Neutrophil (primary cell): ENCODE data around the gene CD93.

Experiments
- H3K27ac ChIP-seq: fragments of 200-600 bp; sonication (generic); 2 replicates; pipeline ENCODE4 v1.5.1; 2016; ENCODE audit warnings: mild to moderate bottlenecking, moderate library complexity
- H3K27me3 ChIP-seq: fragments of 200-600 bp; sonication (generic); 2 replicates; pipeline ENCODE4 v1.6.0; 2016; ENCODE audit warnings: mild to moderate bottlenecking
- H3K36me3 ChIP-seq: fragments of 200-600 bp; sonication (generic); 2 replicates; pipeline ENCODE4 v1.5.1; 2017
- H3K4me1 ChIP-seq, 2 experiments: fragments of 200-600 bp in 1 of 2; sonication (generic) in 1 of 2; 1 replicate in 1 of 2; 2 replicates in 1 of 2; pipeline versions ENCODE4 v1.5.1 to v1.6.1; 2013 to 2016; ENCODE audit warnings: low read depth in 1 of 2, low read length in 1 of 2, mild to moderate bottlenecking in 1 of 2, moderate library complexity in 1 of 2; ENCODE audit not compliant: control insufficient read depth in 1 of 2, insufficient read depth in 1 of 2
- H3K4me3 ChIP-seq, 2 experiments: fragments of 200-600 bp in 1 of 2; sonication (generic) in 1 of 2; 1 replicate in 1 of 2; 2 replicates in 1 of 2; pipeline ENCODE4 v1.5.1; 2013 to 2016; ENCODE audit warnings: low read depth in 1 of 2, low read length in 1 of 2, mild to moderate bottlenecking in 1 of 2, moderate library complexity in 1 of 2
- H3K9me3 ChIP-seq: fragments of 200-600 bp; sonication (generic); 2 replicates; pipeline ENCODE4 v1.5.1; 2016
- TF ChIP-seq, protein P1 (sequence below): fragments of 200-600 bp; sonication (generic); IDR thresholded peaks from 2 replicates; pipeline ENCODE4 v1.5.1; 2016; ENCODE audit warnings: antibody characterized with exemption

CD93 gene

DNA sequence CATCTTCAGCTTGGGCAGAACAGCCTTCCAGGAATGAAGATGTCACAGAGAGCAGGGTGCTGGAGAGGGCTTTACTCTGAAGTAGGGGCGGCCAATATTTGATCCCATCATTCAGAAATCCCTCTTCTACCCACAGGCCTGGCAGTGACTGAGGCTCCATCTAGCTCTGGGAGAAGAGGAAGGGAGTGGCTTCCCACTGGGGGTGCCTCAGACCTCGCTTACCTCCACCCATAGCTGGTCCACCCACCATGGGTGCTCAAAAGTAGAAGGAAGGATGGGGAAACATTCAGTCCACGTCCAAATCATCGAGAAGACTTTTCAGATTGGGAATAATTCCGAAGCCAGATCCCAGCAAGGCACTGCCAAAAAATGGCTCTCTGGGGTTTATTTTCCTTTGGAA is 24.9 kb downstream of the CD93 start:
- Histone ChIP-seq H3K4me3 (no peak overlapping the region), H3K27me3 (no peaks in the 10 kb centered on the region), H3K36me3 (no peaks in the 10 kb centered on the region), H3K9me3 (no peaks in the 10 kb centered on the region), H3K4me1 (no peaks in the 10 kb centered on the region), H3K27ac (no peak overlapping the region)
- TF ChIP-seq, protein P1, sequence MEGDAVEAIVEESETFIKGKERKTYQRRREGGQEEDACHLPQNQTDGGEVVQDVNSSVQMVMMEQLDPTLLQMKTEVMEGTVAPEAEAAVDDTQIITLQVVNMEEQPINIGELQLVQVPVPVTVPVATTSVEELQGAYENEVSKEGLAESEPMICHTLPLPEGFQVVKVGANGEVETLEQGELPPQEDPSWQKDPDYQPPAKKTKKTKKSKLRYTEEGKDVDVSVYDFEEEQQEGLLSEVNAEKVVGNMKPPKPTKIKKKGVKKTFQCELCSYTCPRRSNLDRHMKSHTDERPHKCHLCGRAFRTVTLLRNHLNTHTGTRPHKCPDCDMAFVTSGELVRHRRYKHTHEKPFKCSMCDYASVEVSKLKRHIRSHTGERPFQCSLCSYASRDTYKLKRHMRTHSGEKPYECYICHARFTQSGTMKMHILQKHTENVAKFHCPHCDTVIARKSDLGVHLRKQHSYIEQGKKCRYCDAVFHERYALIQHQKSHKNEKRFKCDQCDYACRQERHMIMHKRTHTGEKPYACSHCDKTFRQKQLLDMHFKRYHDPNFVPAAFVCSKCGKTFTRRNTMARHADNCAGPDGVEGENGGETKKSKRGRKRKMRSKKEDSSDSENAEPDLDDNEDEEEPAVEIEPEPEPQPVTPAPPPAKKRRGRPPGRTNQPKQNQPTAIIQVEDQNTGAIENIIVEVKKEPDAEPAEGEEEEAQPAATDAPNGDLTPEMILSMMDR = no peak

DNA sequence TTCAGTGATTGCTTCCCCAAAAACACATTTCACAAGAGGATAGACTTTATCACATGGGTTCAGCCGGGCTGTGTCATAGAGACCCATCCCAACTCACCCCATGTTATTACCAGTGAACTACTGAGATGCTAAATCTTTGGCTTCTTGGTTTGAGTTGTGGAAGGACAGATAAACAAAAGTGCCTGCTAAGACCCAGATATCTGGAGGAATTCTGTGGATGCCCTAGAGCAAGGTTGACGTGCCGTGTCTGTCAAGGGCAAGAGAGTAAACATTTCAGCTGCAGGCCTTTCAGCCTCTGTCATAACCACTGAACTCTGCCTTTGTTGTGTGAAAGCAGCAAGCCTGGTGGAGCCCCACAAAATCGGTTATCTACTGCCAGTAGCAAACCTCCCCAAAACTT is 25.5 kb downstream of the CD93 start:
- no peak overlapping the region for H3K4me3 ChIP-seq
- H3K9me3 ChIP-seq = no peaks in the 10 kb centered on the region
- H3K27me3 ChIP-seq = no peaks in the 10 kb centered on the region
- H3K36me3 ChIP-seq = no peaks in the 10 kb centered on the region
- H3K4me1 ChIP-seq = no peaks in the 10 kb centered on the region
- TF ChIP-seq, protein P1 = no peak
- H3K27ac ChIP-seq = no peak overlapping the region

DNA sequence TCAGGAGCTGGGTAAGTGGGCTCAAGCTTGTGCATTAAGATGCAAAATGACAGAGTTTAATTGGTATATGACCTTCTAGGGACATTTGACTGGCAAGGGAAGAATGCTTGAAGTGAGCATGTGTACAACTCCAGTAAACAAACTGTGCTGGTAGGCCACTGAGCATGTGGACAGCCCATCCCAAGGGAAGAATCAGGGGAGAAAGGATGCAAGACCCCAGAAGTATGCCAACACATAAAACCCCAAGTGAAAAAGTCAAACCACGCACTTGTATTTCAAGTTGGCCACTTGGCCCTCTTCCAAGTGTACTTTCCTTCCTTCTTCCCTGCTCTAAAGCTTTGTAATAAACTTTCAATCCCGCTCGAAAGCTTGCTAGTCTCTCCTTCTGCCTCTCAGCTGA is 26.3 kb downstream of the CD93 start:
- TF ChIP-seq, protein P1 = no peak
- no peaks in the 10 kb centered on the region for H3K36me3 ChIP-seq
- no peak overlapping the region for H3K27ac ChIP-seq
- H3K27me3 ChIP-seq = peaks cover 3% of the 10 kb centered on the region
- H3K9me3 ChIP-seq = no peaks in the 10 kb centered on the region
- no peak overlapping the region for H3K4me3 ChIP-seq
- no peaks in the 10 kb centered on the region for H3K4me1 ChIP-seq

DNA sequence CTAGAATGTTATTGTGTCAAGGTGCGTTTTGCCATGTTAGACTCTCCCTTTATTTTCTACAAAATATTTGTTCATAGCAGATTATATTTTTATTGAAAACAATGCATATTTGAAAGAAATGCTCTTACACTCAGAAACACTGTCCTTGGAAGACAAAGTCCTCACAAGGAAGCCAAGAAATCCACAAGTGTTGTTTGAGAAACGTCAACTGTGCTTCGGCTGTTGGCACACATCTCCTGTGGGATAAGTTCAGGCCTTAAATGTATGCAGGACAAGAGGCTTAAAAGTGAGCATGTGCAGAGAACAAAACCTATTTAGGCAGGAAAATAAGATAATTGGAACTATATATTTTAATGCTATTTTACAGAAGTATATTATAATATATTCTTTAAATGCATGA is 27.1 kb downstream of the CD93 start:
- Histone ChIP-seq H3K4me3 (no peak overlapping the region), H3K9me3 (no peaks in the 10 kb centered on the region), H3K36me3 (no peaks in the 10 kb centered on the region), H3K4me1 (no peaks in the 10 kb centered on the region), H3K27ac (no peak overlapping the region), H3K27me3 (peaks cover 10% of the 10 kb centered on the region)
- TF ChIP-seq, protein P1 = no peak

DNA sequence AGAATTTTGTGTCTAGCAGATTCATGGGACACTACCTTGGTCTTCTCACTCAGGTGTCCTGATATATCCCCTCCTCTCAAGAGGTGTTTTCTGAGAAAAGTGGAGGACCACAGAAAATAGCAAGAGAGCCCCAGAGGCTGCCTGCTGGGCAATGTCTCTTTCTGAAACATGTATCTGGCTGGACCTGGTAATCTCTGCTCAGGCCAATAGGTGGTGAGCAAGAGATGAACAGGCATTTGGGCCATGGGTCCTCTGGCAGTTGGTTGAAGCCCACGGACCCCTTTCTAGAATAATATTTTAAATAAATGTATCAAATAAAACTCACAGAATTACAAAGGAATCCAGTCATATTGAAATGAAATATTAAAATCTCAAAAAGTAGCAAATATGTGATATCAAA is 27.9 kb downstream of the CD93 start:
- Histone ChIP-seq H3K4me3 (no peak overlapping the region), H3K27ac (no peak overlapping the region), H3K36me3 (no peaks in the 10 kb centered on the region), H3K9me3 (no peaks in the 10 kb centered on the region), H3K4me1 (no peaks in the 10 kb centered on the region), H3K27me3 (peaks cover 18% of the 10 kb centered on the region)
- TF ChIP-seq, protein P1 = no peak

DNA sequence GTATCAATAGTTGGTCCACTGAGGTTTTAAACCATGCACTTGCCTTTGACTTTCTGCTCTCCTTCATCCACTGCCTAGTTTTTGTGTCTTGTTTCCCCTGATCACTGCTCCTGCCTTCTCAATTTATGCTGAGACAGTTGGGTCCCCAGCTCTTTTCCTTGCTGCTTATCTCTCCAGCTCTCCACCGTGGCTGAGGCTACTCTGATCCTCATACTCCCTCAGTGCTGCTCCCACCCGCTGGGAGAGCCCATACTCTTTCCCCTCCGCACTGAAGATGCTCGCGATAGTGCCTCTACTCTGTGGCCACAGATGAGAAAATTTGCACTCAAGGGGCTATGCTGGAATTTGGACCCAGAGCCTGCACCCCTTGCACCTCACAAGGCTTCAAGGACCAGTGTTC is 33.2 kb downstream of the CD93 start:
- no peak overlapping the region for H3K4me3 ChIP-seq
- H3K27ac ChIP-seq = no peak overlapping the region
- no peaks in the 10 kb centered on the region for H3K9me3 ChIP-seq
- peaks cover 71% of the 10 kb centered on the region for H3K27me3 ChIP-seq
- TF ChIP-seq, protein P1 = no peak
- H3K36me3 ChIP-seq = no peaks in the 10 kb centered on the region
- peaks cover 20 to 23% of the 10 kb centered on the region in 2 experiments for H3K4me1 ChIP-seq
